Gastrocnemius medialis (tissue), 4 donors: Measurements from ENCODE around the gene LMO3. TPM values are rescaled to one million over a fixed set of nuclear protein-coding genes. Genes with fewer than 3 reads are reported as not detected.

Source experiments
- ATAC-seq, 2 donors: fragments of 150-250 bp; one replicate each; pipeline ENCODE4 v1.9.1; 2016
- DNase-seq, 2 donors: peaks; one replicate each; pipeline ENCODE4 v3.0.0-alpha.2; 2019
- H3K27ac ChIP-seq, 4 donors: fragments of 200-600 bp; sonication (generic); 1 replicate in 1 of 4; 2 replicates in 3 of 4; pipeline ENCODE4 v1.5.1; 2016 to 2018; ENCODE audit warnings: mild to moderate bottlenecking in 2 of 4, moderate library complexity in 1 of 4
- H3K27me3 ChIP-seq, 3 donors: fragments of 200-600 bp; sonication (generic) in 2 of 3; 1 replicate in 1 of 3; 2 replicates in 2 of 3; pipeline versions ENCODE4 v1.5.1 to v1.6.0; 2016 to 2019; ENCODE audit warnings: mild to moderate bottlenecking in 1 of 3, moderate library complexity in 1 of 3
- H3K36me3 ChIP-seq, 2 donors: fragments of 200-600 bp; sonication (generic) in 1 of 2; one replicate each; pipeline ENCODE4 v1.5.1; 2017 to 2018
- H3K4me1 ChIP-seq, 2 donors: fragments of 200-600 bp; sonication (generic) in 1 of 2; one replicate each; pipeline ENCODE4 v1.5.1; 2016 to 2017; ENCODE audit warnings: mild to moderate bottlenecking in 2 of 2
- H3K4me3 ChIP-seq, 4 donors: fragments of 200-600 bp; sonication (generic) in 3 of 4; 1 replicate in 1 of 4; 2 replicates in 3 of 4; pipeline ENCODE4 v1.5.1; 2016 to 2019; ENCODE audit warnings: mild to moderate bottlenecking in 2 of 4
- H3K9me3 ChIP-seq, 3 donors: fragments of 200-600 bp; sonication (generic) in 2 of 3; 1 replicate in 1 of 3; 2 replicates in 2 of 3; pipeline ENCODE4 v1.5.1; 2016 to 2019
- POLR2A ChIP-seq, 2 donors: fragments of 450-650 bp; IDR thresholded peaks; one replicate each; pipeline ENCODE4 v1.6.1; 2017; ENCODE audit warnings: antibody characterized with exemption in 2 of 2, mild to moderate bottlenecking in 2 of 2, moderate library complexity in 2 of 2
- in situ Hi-C, 4 donors: fragments of 200-750 bp; cut with MboI; loops; one replicate each; pipeline versions ENCODE4 v1.15.0 to v1.8.0; 2017; ENCODE audit warnings: low sequenced_read_pairs in 4 of 4
- intact Hi-C: fragments of 100-400 bp; cut with DNase I; formaldehyde crosslinking; loops from one replicate; pipeline ENCODE4 v1.15.1; 2023; ENCODE audit warnings: low total_unique reads
- total RNA-seq, 4 donors: library from RNA; depleted of rRNA; stranded (reverse); fragments of >200 nt; gene quantifications; one replicate each; pipeline versions ENCODE4 v1.1.0 to v1.2.3, GENCODE V29; 2016
- TF ChIP-seq, protein P1 (sequence below), 5 experiments: fragments of 450-650 bp in 3 of 5; fragments of 200-600 bp in 2 of 5; sonication (generic) in 2 of 5; IDR thresholded peaks in 4 of 5; conservative IDR thresholded peaks in 1 of 5; 1 replicate in 4 of 5; 2 replicates in 1 of 5; pipeline ENCODE4 v1.5.1; 2016 to 2019; ENCODE audit warnings: antibody characterized with exemption in 5 of 5, mild to moderate bottlenecking in 3 of 5, moderate library complexity in 3 of 5

LMO3 gene
- total RNA-seq, 4 donors from 2014 or later = 0.81 to 4.6 (median 1.5) TPM

- intact Hi-C loops = no loop called here
- ATAC-seq = no peak
- in situ Hi-C loops = no loop called here
These were observed 24.5 kb downstream of the LMO3 start for GRCh38 chr12:16581416-16581815.

DNA sequence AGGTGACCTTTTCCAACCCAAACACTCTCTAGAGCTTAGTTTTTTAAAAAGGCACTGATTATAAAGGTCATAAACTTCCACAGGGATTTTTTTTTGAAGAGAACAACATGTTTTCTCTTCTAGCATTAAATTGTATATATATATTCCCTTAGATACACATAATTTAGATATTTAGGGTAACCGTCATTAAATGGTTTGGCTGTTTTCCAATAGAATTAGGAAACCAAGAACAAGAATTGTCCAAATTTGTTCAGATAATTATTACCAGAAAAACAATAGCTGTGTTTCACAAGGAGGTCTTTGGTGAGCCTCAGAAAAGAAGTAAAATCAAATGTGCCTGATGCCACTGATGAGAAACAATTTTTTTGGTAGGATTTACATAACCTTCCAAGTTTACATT is 26.9 kb downstream of the LMO3 start:
- no peaks in the 10 kb centered on the region for H3K4me1 ChIP-seq
- H3K9me3 ChIP-seq = no peaks in the 10 kb centered on the region
- no peaks in the 10 kb centered on the region for H3K36me3 ChIP-seq
- H3K27me3 ChIP-seq = no peaks in the 10 kb centered on the region
- intact Hi-C loops (no loop called here), in situ Hi-C loops (no loop called here)
- no peak overlapping the region for H3K4me3 ChIP-seq
- no peak for ATAC-seq
- no peak for TF ChIP-seq POLR2A (IDR thresholded peaks at IDR 0.05)
- TF ChIP-seq, protein P1, sequence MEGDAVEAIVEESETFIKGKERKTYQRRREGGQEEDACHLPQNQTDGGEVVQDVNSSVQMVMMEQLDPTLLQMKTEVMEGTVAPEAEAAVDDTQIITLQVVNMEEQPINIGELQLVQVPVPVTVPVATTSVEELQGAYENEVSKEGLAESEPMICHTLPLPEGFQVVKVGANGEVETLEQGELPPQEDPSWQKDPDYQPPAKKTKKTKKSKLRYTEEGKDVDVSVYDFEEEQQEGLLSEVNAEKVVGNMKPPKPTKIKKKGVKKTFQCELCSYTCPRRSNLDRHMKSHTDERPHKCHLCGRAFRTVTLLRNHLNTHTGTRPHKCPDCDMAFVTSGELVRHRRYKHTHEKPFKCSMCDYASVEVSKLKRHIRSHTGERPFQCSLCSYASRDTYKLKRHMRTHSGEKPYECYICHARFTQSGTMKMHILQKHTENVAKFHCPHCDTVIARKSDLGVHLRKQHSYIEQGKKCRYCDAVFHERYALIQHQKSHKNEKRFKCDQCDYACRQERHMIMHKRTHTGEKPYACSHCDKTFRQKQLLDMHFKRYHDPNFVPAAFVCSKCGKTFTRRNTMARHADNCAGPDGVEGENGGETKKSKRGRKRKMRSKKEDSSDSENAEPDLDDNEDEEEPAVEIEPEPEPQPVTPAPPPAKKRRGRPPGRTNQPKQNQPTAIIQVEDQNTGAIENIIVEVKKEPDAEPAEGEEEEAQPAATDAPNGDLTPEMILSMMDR (IDR thresholded peaks at IDR 0.05 in 4 of 5, conservative IDR thresholded peaks at IDR 0.05 in 1 of 5) = no peak
- H3K27ac ChIP-seq = no peak overlapping the region
- no peak for DNase-seq

More at GRCh38 chr12:16581416-16581815, 24.5 kb downstream of the LMO3 start:
- Histone ChIP-seq H3K27ac (no peak overlapping the region), H3K36me3 (no peaks in the 10 kb centered on the region), H3K9me3 (no peaks in the 10 kb centered on the region), H3K27me3 (no peaks in the 10 kb centered on the region), H3K4me1 (no peaks in the 10 kb centered on the region), H3K4me3 (no peak overlapping the region)
- no peak for DNase-seq
- TF ChIP-seq, protein P1 (IDR thresholded peaks at IDR 0.05 in 4 of 5, conservative IDR thresholded peaks at IDR 0.05 in 1 of 5) = no peak
- TF ChIP-seq POLR2A (IDR thresholded peaks at IDR 0.05) = no peak

DNA sequence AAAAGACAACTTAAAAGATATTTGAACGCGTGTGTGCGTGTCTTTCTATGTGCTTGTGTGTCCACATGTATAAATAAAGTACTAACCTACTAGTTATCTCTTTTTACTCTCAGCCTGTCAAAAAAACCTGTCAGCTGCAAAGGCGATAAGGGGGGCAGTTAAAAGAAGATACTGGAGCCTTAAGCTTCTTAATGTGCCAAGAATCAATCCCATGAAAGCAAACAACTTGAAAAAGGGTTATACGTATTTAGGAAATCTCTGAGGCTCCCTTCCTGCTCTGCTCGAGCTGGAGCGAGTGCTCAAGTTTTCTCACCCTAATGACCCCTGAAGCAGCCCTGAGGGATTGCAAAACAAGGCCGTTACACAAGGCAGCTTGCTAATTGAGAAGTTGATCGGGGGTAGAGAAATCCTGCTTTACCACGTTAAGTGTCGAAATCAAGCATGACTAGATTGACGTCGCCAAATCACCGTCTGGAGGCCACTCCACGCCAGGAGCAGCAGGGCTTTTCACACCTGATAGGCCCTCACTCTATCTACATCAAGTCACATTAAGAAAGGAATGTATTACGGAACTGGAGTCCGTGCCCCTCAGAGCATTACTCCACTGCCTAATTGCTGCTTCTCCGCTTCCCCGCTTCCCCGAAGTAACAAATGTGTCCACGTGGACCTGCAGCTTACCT is 32.4 kb downstream of the LMO3 start:
- DNase-seq (peak; percentile 16 to 44), ATAC-seq (peak; percentile 21 to 30)
- TF ChIP-seq, protein P1 (IDR thresholded peaks at IDR 0.05 in 4 of 5, conservative IDR thresholded peaks at IDR 0.05 in 1 of 5) = no peak
- TF ChIP-seq POLR2A (IDR thresholded peaks at IDR 0.05) = no peak
- no peaks in the 10 kb centered on the region for H3K4me1 ChIP-seq
- intact Hi-C loops (no loop called here), in situ Hi-C loops (no loop called here)
- H3K4me3 ChIP-seq = no peak overlapping the region
- no peak overlapping the region for H3K27ac ChIP-seq
- H3K27me3 ChIP-seq = no peaks in the 10 kb centered on the region
- no peaks in the 10 kb centered on the region for H3K36me3 ChIP-seq
- no peaks in the 10 kb centered on the region for H3K9me3 ChIP-seq

- H3K4me3 ChIP-seq = no peak overlapping the region
- DNase-seq (no peak), ATAC-seq (no peak)
- intact Hi-C loops (no loop called here), in situ Hi-C loops (no loop called here)
- no peak for TF ChIP-seq POLR2A (IDR thresholded peaks at IDR 0.05)
- TF ChIP-seq, protein P1 (IDR thresholded peaks at IDR 0.05 in 4 of 5, conservative IDR thresholded peaks at IDR 0.05 in 1 of 5) = no peak
- H3K36me3 ChIP-seq = no peaks in the 10 kb centered on the region
- H3K27ac ChIP-seq = no peak overlapping the region
- no peaks in the 10 kb centered on the region for H3K27me3 ChIP-seq
- no peaks in the 10 kb centered on the region for H3K9me3 ChIP-seq
- H3K4me1 ChIP-seq = no peaks in the 10 kb centered on the region
These were observed 37.1 kb downstream of the LMO3 start for GRCh38 chr12:16568873-16569272.

DNA sequence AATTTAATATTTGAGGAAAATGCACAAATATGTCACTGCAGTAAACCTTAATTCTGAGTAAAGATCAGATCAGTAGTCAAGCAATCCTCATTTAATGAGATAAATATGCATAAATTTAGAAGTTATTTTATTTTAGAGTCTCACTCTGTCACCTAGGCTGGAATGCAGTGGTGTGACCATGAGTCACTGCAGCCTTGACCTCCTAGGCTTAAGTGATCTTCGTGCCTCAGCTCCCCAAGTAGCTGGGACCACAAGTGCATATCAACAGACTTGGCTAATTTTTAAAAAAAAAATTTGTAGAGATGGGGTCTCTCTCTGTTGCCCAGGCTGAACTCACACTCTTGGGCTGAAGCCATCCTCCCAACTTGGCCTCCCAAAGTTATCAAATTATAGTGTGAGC is 41.3 kb downstream of the LMO3 start:
- H3K4me1 ChIP-seq = no peaks in the 10 kb centered on the region
- H3K27me3 ChIP-seq = no peaks in the 10 kb centered on the region
- H3K4me3 ChIP-seq = no peak overlapping the region
- intact Hi-C loops (no loop called here), in situ Hi-C loops (no loop called here)
- no peaks in the 10 kb centered on the region for H3K9me3 ChIP-seq
- DNase-seq = no peak
- TF ChIP-seq, protein P1 (IDR thresholded peaks at IDR 0.05 in 4 of 5, conservative IDR thresholded peaks at IDR 0.05 in 1 of 5) = no peak
- TF ChIP-seq POLR2A (IDR thresholded peaks at IDR 0.05) = no peak
- no peak for ATAC-seq
- H3K27ac ChIP-seq = no peak overlapping the region
- no peaks in the 10 kb centered on the region for H3K36me3 ChIP-seq
